D341Med (cell line): ENCODE results near the gene DNM3.
"Not testable (repeated sequence)": the region's sequence is repeated elsewhere in the genome, so short reads cannot be mapped to it uniquely, and the experiment has no call there.

Experiments
- DNase-seq: peaks from one replicate; pipeline ENCODE4 v3.0.0; 2012; ENCODE audit warnings: low spot score

DNM3 gene

DNA sequence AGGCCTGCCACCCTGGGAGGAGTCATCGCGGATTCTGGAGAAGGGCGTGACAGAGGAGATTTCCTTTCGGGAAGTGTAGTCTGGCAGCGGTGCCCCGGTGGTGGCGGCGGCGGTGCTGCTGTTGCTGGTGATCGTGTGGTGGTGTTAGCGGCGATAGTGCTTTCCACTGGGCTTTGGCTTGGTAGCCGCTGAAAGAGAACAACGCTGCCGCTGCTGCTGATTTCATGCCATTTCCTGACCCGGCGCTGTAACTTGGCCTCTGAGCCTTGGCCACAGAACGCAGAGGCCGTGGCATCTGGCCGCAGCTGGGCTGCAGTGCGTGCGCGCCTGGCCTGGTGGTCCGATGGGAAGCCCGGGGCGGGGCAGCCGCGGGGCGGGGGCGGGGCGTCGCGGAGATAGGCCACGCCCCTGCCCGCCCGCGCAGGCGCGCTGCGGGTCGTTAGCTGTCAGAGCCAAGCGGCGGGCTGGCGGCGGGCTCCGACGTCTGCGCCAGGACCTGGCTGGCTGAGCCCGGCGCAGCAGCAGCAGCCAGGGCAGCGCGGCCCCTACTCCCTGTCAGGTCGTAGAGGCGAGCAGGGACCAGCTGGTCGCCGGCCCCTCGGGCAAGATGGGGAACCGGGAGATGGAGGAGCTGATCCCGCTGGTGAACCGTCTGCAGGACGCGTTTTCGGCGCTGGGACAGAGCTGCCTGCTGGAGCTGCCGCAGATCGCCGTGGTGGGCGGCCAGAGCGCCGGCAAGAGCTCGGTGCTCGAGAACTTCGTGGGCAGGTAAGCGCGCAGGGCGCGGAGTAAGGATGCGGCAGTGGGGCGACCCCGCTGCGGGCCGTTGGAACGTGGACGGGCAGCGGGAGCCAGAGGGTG lies at the start of gene DNM3:
Gene DNM3 (plus strand): TSS at position 449 of the 861 bp plus-strand sequence. CDS start 159 bp downstream, at position 608.
- peak; percentile 100 for DNase-seq

DNA sequence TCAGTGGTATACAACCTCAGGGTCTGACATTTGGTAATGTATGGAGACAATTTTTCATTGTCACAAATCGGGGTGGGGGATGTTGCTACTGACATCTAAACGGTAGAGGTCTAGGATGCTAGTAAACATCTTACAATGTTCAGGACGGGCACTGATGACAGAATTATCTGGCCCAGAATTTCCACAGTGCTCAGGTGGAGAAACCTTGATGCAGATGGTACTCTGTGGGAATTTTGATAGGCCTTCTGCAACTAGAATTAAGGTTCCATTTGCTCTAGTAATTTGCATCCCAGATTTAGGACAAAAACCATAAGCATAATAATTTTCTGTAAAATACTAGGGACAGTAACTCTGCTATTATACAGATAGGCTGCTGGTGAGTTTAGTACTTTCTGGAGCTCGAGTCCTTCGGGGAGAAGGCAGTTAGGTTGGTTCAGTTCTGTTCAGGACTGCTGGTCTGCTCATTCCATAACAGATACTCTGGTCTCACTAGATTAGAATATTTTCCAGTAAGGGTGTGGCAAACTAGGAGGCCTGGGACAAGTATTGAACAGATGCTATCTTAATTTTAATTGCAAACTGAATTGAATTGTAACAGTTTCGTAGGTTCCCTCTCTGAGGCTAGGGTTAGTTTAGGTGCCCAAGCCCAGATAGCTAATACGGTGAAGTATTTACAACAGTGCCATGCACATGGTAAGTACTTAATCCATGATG lies 48.5 kb upstream of the DNM3 start:
- no peak for DNase-seq

DNA sequence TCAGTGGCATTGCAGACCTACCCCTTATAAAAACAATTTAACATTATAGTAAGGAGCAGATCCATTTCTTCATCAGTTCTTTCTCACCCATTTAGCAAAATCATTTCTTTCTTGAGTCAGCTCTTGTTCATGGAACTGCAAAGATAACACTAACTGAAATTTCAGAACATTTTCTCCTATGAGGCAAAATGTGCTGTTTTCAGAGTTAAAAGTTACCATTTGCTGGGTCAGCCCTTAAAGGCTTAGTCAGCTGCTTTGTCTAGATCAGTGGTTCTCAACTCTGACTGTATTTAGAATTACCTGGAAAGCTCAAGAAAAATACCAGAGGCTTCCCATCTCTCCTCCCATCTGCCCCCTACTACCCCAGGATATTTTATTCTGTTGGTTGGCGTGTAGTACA lies 47.7 kb upstream of the DNM3 start:
- no peak for DNase-seq

DNA sequence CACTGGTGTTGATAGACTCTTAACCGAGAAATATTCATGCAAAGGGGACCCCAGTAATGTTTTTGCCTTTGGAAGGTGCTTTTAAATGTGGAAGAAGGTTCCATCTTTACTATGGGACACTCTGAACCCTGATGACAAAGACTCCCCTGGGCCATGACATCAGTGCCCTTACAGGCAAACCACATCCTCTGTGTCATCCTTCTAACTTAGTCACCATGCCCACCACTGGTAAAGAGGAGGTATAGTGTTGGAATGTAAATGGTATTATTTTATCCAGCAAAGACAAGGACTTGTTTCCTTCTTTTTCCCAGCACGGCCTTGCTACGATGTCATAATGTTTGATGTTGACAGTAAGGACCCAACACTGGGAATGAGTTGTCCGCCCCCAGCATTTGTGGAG lies 47.2 kb upstream of the DNM3 start:
- no peak for DNase-seq

DNA sequence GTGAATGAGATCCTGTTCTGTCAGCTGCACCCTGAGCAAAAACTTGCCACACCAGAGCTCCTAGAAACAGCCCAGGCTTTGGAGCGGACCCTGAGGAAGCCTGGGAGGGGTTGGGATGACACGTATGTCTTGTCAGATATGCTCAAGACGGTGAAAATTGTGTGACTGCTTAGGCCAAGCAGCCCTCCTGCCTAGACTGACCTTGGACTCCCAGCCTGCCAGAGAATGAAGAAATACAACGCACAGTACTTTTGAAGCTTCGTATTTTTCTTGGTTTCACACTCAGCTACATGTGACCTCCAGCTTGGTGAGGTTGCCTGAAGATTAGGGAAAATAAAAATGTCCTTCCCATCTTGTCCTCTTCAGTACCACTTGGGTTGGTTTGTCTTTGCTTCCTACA lies 44.7 kb upstream of the DNM3 start:
- no peak for DNase-seq

DNA sequence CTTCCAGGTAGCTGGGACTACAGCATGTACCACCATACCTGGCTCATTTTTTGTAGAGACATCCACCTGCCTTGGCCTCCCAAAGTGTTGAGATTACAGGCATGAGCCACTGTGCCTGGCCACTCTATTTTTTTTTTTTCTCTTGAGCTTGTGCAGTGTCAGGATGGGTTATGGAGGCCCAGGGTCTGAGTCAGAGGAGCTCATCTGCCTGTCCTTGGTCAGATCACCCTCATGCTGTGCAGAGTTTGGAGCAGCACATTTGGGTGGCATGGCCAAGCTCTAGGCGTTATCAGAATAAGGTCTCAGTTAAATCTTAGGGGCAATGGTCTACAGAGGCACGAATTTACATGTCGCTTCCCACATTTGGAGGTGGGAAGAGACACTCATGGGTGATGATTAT lies 43.0 kb upstream of the DNM3 start:
- no peak for DNase-seq

DNA sequence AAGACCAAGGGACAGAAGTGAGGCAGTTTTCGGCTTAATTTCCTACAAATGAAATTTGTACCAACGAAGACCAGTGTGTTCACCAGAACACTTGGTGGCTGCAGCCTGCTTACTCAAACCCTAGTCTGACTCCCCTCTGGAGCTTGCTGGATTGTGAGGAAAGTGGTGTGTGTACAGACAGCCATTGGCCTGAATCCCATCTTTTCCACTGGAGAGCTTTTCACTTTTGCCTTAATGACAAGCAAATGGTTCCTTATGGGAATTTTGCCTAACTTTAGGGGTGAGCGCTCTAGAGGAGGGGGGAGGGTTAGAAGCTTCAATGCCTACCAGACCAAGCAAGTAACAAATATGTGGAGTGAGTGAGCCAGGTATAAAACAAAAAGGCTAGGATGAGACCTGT lies 42.5 kb upstream of the DNM3 start:
- DNase-seq, result no peak

DNA sequence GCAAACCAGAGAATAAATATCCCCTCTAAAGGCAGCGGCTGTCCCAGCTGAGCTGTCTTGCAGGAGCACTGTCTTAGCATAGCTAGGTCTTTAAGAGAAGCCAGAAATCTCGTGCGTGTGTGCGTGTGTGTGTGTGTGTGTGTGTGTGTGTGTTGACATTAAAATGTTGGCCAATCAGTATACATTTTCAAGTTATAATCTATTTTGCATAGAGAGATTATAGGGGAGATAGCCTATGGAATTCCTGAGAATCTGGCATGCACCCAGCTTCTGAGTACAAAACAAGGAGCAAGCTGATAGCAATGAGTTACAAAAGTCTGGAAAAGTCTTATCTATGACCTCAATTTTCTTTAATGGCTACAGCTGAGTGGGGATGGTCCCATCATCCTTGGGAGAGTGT lies 42.1 kb upstream of the DNM3 start:
- DNase-seq, result no peak

DNA sequence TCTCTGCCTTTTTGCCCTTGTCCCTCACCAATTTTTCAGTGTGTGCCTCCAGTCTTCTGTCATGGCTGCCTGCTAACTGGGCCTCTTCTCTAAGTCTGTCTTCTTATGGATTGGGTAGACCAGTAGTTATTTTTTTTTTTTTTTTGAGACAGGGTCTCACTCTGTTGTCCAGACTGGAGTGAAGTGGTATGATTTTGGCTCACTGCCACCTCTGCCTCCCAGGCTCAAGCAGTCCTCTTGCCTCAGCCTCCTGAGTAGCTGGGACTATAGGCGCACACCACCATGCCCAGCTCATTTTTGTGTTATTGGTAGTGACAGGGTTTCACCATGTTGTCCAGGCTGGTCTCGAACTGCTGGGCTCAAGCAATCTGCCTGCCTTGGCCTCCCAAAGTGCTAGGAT lies 41.6 kb upstream of the DNM3 start:
- not testable (repeated sequence) for DNase-seq

DNA sequence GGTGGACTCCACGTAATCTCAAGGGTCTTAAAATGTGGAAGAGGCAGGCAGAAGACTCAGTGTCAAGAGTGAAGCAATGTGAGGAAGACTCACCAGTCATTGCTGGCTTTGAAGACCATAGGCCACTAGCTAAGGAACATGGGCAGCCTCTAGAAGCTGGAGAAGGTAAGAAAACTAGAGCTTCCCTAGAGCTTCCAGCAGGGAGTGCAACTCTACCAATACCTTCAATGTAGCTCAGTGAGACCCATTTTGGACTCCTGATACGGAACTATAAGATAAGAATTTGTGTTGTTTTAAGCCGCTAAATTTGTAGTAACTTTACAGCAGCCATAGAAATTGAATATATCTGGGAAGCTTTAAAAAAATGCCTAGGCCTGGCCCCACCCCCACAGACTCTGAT lies 41.0 kb upstream of the DNM3 start:
- no peak for DNase-seq

DNA sequence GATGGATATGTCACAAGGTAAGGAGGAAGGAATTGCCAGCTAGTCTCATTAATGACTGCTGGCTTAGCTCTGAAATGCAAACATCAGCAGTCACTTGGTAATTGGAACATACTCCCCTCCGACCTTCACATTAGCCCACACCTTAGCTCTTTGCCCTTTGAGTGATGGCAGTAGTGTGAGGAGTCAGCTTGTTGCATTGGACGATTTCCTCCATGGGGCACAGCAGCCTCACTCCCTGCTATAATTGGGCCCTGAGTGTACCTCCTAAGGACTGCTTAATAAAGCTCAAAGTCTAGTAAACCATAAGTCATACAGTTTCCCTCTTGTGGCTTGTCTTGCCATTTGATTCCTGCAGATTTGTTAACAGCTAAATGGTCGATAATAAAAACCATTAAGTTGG lies 40.4 kb upstream of the DNM3 start:
- DNase-seq, result no peak

DNA sequence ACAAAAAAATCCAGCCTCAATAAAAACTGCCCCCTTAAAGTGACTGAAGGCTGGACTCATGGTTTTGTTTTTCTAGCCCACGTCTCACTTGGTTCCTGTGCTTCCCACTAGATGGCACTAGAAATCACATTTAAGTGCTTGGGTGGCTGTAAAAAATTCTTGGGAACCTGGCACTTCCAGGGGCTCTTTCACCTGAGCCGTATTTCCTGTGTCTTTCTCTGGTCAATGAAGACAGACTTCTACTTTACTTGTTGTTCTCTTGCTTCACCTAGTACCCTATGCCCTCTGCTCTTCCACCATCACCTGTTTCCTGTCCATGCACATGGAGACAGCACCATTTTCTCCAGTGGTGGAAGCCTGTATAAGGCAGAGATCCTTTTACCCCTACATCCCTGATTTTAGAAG lies 39.8 kb upstream of the DNM3 start:
- DNase-seq, result peak; percentile 77

DNA sequence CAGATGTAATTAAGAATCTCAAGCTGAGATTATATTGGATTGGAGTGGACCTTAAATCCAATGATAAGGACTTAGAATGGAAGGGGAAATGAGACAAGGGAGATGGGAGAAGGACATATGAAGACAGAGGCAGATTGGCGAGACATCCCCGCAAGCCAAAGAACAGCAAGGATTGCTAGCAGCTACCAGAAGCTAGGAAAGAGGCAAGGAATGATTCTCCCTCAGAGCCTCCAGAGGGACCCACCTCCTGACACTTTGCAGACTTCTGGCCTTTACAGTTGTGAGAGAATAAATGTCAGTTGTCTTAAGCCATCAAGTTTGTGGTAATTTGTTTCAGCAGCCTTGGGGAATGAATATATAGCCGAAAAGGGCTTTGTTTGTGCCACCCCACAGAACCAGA lies 39.1 kb upstream of the DNM3 start:
- DNase-seq, result no peak

DNA sequence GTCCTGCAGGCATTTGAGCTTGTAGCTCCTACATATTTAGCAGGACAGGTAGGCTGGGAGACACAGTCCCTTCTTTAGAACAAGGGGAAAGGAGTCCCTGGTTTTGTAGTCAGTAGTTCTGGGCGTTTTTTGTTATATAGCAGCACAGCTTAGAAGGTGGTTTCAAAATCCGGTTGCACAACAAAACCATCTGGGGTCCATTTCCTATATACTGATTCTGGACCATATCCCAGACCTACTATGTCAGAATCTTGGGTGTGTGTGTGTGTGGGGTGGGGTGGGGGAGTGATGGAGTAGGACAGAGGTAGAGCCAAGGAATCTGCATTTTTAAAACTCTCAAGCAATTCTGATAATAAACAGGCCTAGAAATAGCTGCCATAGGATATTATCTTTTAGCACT lies 38.3 kb upstream of the DNM3 start:
- no peak for DNase-seq

DNA sequence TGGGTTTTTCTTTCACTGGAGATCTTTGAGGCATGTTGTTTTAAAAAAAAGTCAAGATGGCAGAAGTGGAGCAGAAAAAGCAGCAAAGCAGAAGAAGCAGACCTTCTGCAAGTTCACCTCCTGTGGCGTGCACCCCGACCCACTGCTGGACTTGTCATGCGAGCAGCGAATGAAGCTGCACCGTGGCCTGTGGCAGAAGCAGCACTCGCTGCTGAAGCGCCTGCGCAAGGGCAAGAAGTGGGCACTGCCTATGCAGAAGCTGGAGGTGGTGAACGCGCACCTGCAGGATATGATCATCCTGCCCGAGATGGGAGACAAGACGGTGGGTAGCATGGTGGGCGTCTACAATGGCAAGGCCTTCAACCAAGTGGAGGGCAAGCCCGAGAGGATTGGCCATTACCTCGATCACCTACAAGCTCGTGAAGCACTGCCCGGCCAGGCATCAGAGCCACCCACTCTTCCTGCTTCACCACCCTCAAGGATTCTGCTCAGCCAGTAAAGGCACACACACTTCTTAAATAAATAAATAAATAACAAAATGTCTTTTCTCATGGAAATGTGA lies 37.8 kb upstream of the DNM3 start:
- DNase-seq, result no peak

DNA sequence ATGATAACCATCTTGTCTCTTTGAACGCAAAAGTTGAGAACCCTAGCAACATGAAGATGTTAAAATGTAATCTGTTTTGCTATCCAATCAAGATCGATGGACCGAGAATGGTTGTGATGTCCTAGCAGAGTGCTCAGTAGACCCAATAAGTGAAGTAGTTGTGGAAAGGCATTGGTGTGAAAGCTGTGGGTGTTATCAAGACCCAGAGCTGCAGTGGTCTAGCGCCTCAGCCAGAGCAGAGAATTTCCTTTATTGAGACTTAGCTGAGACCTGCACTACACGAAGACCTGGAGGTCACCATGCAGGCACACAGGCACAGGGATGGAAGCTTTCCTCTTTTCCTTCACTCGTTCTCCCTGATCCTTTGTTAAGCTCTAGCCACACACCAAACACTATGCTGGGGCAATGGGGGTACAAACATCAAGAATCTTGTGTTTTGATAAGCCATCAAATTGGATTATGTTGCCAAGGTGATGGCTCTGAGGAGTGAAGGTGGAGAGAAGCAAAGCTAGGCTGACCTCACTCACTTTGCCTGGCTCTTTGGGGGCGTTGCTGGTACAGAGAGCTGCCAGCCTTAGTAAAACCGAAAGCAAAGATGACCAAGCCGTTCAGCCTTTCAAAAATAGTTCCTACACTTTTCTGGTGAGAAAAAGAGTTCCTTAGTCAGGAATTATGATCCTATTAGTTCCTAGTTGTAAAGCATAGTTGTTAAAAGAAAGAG lies 35.7 kb upstream of the DNM3 start:
- no peak for DNase-seq

DNA sequence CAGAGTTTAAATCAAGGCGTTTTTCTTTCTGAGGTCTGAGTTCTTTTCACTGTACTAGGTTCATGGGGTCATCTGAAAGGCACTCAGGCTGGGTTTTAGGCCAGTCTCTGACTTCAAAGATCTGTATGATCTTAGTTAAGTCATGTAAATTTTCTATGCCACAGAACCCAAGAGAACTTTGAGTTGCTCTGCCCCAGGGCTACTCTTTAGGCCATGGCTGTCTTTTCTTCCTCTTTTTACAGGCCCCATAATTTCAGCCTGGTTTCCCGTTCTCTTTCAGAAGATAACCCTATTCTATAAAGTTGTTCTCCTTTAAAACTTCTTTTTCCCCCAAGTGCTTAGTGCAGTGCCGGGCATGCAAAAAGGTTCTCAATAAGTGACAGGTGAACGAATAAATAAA lies 33.7 kb upstream of the DNM3 start:
- DNase-seq, result no peak

DNA sequence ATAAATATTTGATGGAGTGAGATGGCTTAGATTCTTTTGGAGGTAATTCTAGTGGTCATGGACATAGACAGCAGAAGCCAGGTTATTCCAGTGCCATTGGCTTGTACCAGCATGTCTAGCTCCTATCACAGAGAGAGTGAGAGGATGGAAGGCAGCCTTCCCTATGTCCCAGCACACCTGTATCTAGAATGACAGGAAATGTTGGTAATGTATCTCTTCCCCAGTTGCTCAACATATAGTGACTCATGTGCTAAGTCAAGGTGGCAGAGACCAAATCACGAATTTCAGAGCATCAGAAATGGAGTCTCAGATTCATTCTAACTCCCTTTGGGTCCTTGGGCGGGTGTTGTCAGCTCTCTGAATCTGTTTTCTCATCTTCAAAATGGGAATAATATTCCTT lies 31.5 kb upstream of the DNM3 start:
- no peak for DNase-seq

DNA sequence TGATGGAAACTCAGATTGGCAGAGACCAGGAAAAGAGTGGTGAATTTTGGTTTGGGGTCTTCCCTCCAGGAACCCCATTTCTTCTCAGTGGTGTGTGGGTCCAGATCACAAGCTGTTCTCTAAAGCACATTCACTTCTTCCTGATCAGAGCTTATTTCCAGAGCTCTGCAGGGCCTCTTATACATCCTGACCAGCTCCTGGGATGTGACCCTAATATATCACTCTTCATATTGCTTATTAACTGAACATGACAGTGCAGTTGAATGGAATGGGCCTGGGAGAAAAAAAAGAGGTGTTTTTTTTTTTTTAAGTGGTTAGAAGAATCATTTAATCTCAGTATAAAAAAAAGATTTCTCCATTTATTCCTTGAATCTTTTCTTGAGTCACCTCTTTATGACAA lies 29.6 kb upstream of the DNM3 start:
- no peak for DNase-seq

DNA sequence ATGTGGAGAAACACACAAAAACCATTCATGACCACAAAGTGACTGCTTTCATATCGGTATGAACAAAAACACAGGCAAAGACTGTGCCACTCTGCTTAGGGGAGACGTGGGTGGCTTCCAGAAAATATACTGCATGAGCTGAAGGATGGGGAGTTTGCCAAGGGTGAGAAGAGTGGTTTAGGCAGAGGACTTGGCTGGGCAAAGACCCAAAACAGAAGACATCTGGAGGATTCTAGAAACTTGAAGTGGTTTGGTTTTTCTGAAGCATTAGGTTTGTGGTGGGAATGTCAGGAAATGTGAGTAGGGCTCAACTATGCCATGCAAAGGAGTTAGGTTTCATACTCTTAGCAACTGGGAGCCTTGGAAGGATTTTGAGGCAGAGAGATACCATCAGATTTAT lies 26.6 kb upstream of the DNM3 start:
- no peak for DNase-seq

DNA sequence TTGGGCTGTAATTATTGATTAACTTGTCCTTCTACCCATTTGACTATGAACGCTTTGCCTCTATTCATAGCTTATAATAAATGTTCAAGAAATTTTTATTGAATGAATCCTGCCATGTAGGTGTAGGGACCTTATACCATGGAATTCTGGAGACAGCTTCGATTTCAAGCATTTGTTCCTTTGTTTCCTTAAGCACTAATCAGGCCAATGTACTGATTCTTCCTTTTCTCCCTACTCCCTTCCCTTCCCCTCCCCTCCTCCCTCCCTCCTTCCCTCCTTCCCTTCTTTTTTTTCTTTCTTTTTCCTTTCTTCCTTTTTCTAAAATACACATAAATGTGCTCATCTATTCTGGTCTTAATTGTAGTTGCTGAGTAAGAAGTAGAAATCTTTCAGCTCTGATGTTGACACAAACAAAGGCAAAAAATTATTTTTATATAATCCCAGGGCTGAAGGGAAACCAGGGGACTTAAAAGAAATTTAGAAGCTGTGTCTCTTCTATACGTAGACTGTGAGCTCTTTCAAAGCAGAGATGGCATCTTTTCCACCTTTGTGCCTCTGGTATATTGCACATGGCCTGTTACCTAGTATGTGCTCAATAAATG lies 24.9 kb upstream of the DNM3 start:
- DNase-seq, result no peak
